SU-DHL-6 (cell line): ENCODE measurements around the gene PPARA.

ENCODE experiments used
- H2AFZ ChIP-seq: fragments of 200-600 bp; sonication (generic); 2 replicates; pipeline ENCODE4 v1.6.1; 2014; ENCODE audit warnings: low read depth, mild to moderate bottlenecking, moderate library complexity, mixed read lengths, antibody characterized with exemption, low read length; ENCODE audit not compliant: severe bottlenecking
- H3F3A ChIP-seq: fragments of 200-600 bp; shearing (Covaris generic); 2 replicates; pipeline ENCODE4 v1.6.0; 2016; ENCODE audit warnings: antibody characterized with exemption, mild to moderate bottlenecking; ENCODE audit not compliant: insufficient read depth
- H3K27ac ChIP-seq: fragments of 200-600 bp; sonication (generic); 2 replicates; pipeline ENCODE4 v1.5.1; 2016; ENCODE audit warnings: low read depth, mild to moderate bottlenecking, low read length, moderate library complexity, mixed read lengths
- H3K27me3 ChIP-seq: fragments of 200-600 bp; sonication (generic), shearing (Covaris generic); 2 replicates; pipeline ENCODE4 v1.6.0; 2014; ENCODE audit warnings: mild to moderate bottlenecking, low read length
- H3K36me3 ChIP-seq: fragments of 200-600 bp; sonication (generic); 2 replicates; pipeline ENCODE4 v1.6.1; 2014; ENCODE audit warnings: mild to moderate bottlenecking, low read length, mixed read lengths
- H3K4me2 ChIP-seq: fragments of 300-600, 200-600 bp; shearing (Covaris generic), sonication (generic); 2 replicates; pipeline ENCODE4 v1.6.0; 2014; ENCODE audit warnings: low read length, low read depth, mild to moderate bottlenecking; ENCODE audit not compliant: poor library complexity, severe bottlenecking
- H3K4me3 ChIP-seq: fragments of 200-600 bp; sonication (generic); 2 replicates; pipeline ENCODE4 v1.5.1; 2014; ENCODE audit warnings: antibody characterized with exemption, low read length, mild to moderate bottlenecking, mixed read lengths; ENCODE audit not compliant: insufficient read depth, poor library complexity, severe bottlenecking
- H3K79me2 ChIP-seq: fragments of 200-600 bp; sonication (generic); 2 replicates; pipeline ENCODE4 v1.6.1; 2014; ENCODE audit warnings: mild to moderate bottlenecking, low read length, moderate library complexity; ENCODE audit not compliant: insufficient read depth
- H3K9ac ChIP-seq: fragments of 200-600 bp; sonication (generic); 2 replicates; pipeline ENCODE4 v1.7.0; 2014; ENCODE audit warnings: mild to moderate bottlenecking, low read length
- H3K9me2 ChIP-seq: fragments of 200-600 bp; sonication (generic); replicated peaks from 2 replicates; pipeline ENCODE4 v1.6.1; 2014; ENCODE audit warnings: low read length; ENCODE audit not compliant: insufficient read depth
- H3K9me3 ChIP-seq: fragments of 200-600 bp; sonication (generic); 2 replicates; pipeline ENCODE4 v1.6.1; 2014; ENCODE audit warnings: low read length, mixed read lengths; ENCODE audit not compliant: insufficient read depth
- H4K20me1 ChIP-seq: fragments of 200-600 bp; sonication (generic); 2 replicates; pipeline ENCODE4 v1.6.1; 2014; ENCODE audit warnings: low read depth, mild to moderate bottlenecking, antibody characterized with exemption, low read length, moderate library complexity, mixed read lengths
- CTCF ChIP-seq: fragments of 200-600 bp; sonication (generic); IDR thresholded peaks from one replicate; pipeline ENCODE4 v1.5.1; 2017; ENCODE audit warnings: antibody characterized with exemption, mild to moderate bottlenecking, low read length, moderate library complexity; ENCODE audit not compliant: insufficient read depth, poor library complexity, severe bottlenecking
- EZH2phosphoT487 ChIP-seq: fragments of 200-600 bp; sonication (generic), shearing (Covaris generic); conservative IDR thresholded peaks from 2 replicates; pipeline ENCODE4 v1.6.1; 2018; ENCODE audit warnings: mild to moderate bottlenecking, antibody characterized with exemption, low read length, moderate library complexity, mixed read lengths

The PPARA gene

GRCh38 chr22:46162285-46162684 is 12.0 kb downstream of the PPARA start:
- H3K4me3 ChIP-seq = no peak overlapping the region
- H3K9me2 ChIP-seq = no peaks in the 10 kb centered on the region
- H3K27me3 ChIP-seq = no peaks in the 10 kb centered on the region
- no peak overlapping the region for H3K27ac ChIP-seq
- H3K9me3 ChIP-seq = no peaks in the 10 kb centered on the region
- H3K79me2 ChIP-seq = no peaks in the 10 kb centered on the region
- H2AFZ ChIP-seq = no peak overlapping the region
- H4K20me1 ChIP-seq = no peaks in the 10 kb centered on the region
- no peak for TF ChIP-seq EZH2phosphoT487
- no peak for TF ChIP-seq CTCF
- no peaks in the 10 kb centered on the region for H3F3A ChIP-seq
- H3K4me2 ChIP-seq = no peak overlapping the region
- no peak overlapping the region for H3K9ac ChIP-seq
- no peaks in the 10 kb centered on the region for H3K36me3 ChIP-seq

GRCh38 chr22:46162771-46163556 is 12.6 kb downstream of the PPARA start:
- no peaks in the 10 kb centered on the region for H3K79me2 ChIP-seq
- no peaks in the 10 kb centered on the region for H3K9me3 ChIP-seq
- no peaks in the 10 kb centered on the region for H3K27me3 ChIP-seq
- H3K9me2 ChIP-seq = no peaks in the 10 kb centered on the region
- TF ChIP-seq EZH2phosphoT487 (no peak), CTCF (no peak)
- H3K27ac ChIP-seq = no peak overlapping the region
- H3K4me2 ChIP-seq = no peak overlapping the region
- H3K36me3 ChIP-seq = no peaks in the 10 kb centered on the region
- no peak overlapping the region for H3K9ac ChIP-seq
- H2AFZ ChIP-seq = no peak overlapping the region
- no peak overlapping the region for H3K4me3 ChIP-seq
- H3F3A ChIP-seq = no peaks in the 10 kb centered on the region
- no peaks in the 10 kb centered on the region for H4K20me1 ChIP-seq

GRCh38 chr22:46163557-46163888 is 13.2 kb downstream of the PPARA start:
- Histone ChIP-seq H3K36me3 (no peaks in the 10 kb centered on the region), H3K9me2 (no peaks in the 10 kb centered on the region), H3K9ac (no peak overlapping the region), H3K4me3 (no peak overlapping the region), H2AFZ (no peak overlapping the region), H3K9me3 (no peaks in the 10 kb centered on the region), H3K79me2 (no peaks in the 10 kb centered on the region), H3K4me2 (no peak overlapping the region), H3K27ac (no peak overlapping the region), H4K20me1 (no peaks in the 10 kb centered on the region), H3K27me3 (no peaks in the 10 kb centered on the region), H3F3A (no peaks in the 10 kb centered on the region)
- no peak for TF ChIP-seq CTCF
- no peak for TF ChIP-seq EZH2phosphoT487
